OCI-LY7 (cell line): ENCODE measurements around the gene TEX30. TPM values are rescaled to one million over a fixed set of nuclear protein-coding genes. Genes with fewer than 3 reads are reported as not detected.

Experiments
- BruUV-seq: library from RNA; stranded (reverse); fragments of 400-500 nt; replicated peaks from 2 replicates; lab custom pipeline; 2021; lab: Mats Ljungman, UMichigan
- CTCF ChIA-PET: fragments of 300-600 bp; sonication (Branson Sonifier 250); formaldehyde crosslinking; loops from one replicate; lab custom pipeline; 2022; ENCODE audit warnings: antibody characterized with exemption; ENCODE audit not compliant: unreplicated experiment; lab: Charles Lee
- POLR2A ChIA-PET: fragments of 300-600 bp; sonication (Branson Sonifier 250); formaldehyde crosslinking; loops from one replicate; lab custom pipeline; 2022; ENCODE audit warnings: antibody characterized with exemption; lab: Charles Lee
- DNase-seq: peaks from one replicate; pipeline ENCODE4 v3.0.0-alpha.2; 2015; ENCODE audit warnings: low spot score
- H2AFZ ChIP-seq: fragments of 200-600 bp; sonication (generic), shearing (Covaris generic); 2 replicates; pipeline ENCODE4 v1.6.1; 2014; ENCODE audit warnings: mild to moderate bottlenecking, antibody characterized with exemption, low read length, moderate library complexity
- H3K27ac ChIP-seq: fragments of 200-600 bp; sonication (generic); 2 replicates; pipeline ENCODE4 v1.5.1; 2014; ENCODE audit warnings: mixed run types, low read depth, mild to moderate bottlenecking, moderate library complexity, low read length, inconsistent platforms; ENCODE audit not compliant: poor library complexity, severe bottlenecking
- H3K36me3 ChIP-seq: fragments of 200-600 bp; sonication (generic); 2 replicates; pipeline ENCODE4 v1.6.1; 2014; ENCODE audit warnings: mild to moderate bottlenecking, antibody characterized with exemption, low read length, moderate library complexity, mixed read lengths; ENCODE audit not compliant: insufficient read depth
- H3K4me1 ChIP-seq: fragments of 200-600 bp; sonication (generic); 2 replicates; pipeline ENCODE4 v1.5.1; 2014; ENCODE audit warnings: mild to moderate bottlenecking, low read length; ENCODE audit not compliant: insufficient read depth, poor library complexity, severe bottlenecking
- H3K4me2 ChIP-seq: fragments of 200-600 bp; sonication (generic); 2 replicates; pipeline ENCODE4 v1.6.1; 2014; ENCODE audit warnings: mild to moderate bottlenecking, low read length
- H3K4me3 ChIP-seq: fragments of 200-600 bp; sonication (generic); 2 replicates; pipeline ENCODE4 v1.5.1; 2014; ENCODE audit warnings: mild to moderate bottlenecking, low read depth, low read length; ENCODE audit not compliant: poor library complexity, severe bottlenecking
- H3K79me2 ChIP-seq: fragments of 200-600 bp; sonication (generic); 2 replicates; pipeline ENCODE4 v1.6.1; 2016; ENCODE audit warnings: low read depth, mild to moderate bottlenecking, low read length, moderate library complexity, mixed read lengths; ENCODE audit not compliant: insufficient read depth
- H3K9me2 ChIP-seq: fragments of 200-600 bp; sonication (generic); 2 replicates; pipeline ENCODE4 v1.6.1; 2016; ENCODE audit warnings: mild to moderate bottlenecking, low read length, mixed read lengths; ENCODE audit not compliant: insufficient read depth
- H3K9me3 ChIP-seq: fragments of 200-600 bp; sonication (generic); 2 replicates; pipeline ENCODE4 v1.6.1; 2014; ENCODE audit warnings: mild to moderate bottlenecking, mixed run types, low read length, mixed read lengths
- H4K20me1 ChIP-seq: fragments of 200-600 bp; sonication (generic); 2 replicates; pipeline ENCODE4 v1.6.1; 2014; ENCODE audit warnings: mild to moderate bottlenecking, antibody characterized with exemption, low read length, moderate library complexity, mixed read lengths; ENCODE audit not compliant: insufficient read depth
- CTCF ChIP-seq: fragments of 200-600 bp; sonication (generic); conservative IDR thresholded peaks from 2 replicates; pipeline ENCODE4 v1.5.1; 2014; ENCODE audit warnings: mild to moderate bottlenecking, antibody characterized with exemption, low read length, moderate library complexity, mixed read lengths
- EZH2phosphoT487 ChIP-seq: fragments of 200-600 bp; sonication (generic); IDR thresholded peaks from 2 replicates; pipeline ENCODE4 v1.6.1; 2018; ENCODE audit warnings: low read depth, borderline replicate concordance, mild to moderate bottlenecking, mixed run types, antibody characterized with exemption, low read length, moderate library complexity, mixed read lengths
- intact Hi-C: fragments of 100-400 bp; cut with micrococcal nuclease; formaldehyde crosslinking; loops from one replicate; pipeline ENCODE4 v1.10.0; 2022; ENCODE audit not compliant: unreplicated experiment
- total RNA-seq, 2 experiments: library from RNA; depleted of rRNA in 1 of 2; stranded (reverse); fragments of >200 nt in 1 of 2; shearing (Covaris generic) in 1 of 2; gene quantifications; 2 replicates each; pipeline ENCODE4 v1.2.3, GENCODE V29; 2014 to 2022

TEX30 gene
- total RNA-seq, 2 experiments from 2014 or later: 4.0 to 6.7 TPM

- no peaks in the 10 kb centered on the region for H3K4me1 ChIP-seq
- no peak overlapping the region for H3K27ac ChIP-seq
- intact Hi-C loops: no loop called here
- TF ChIP-seq CTCF (no peak), EZH2phosphoT487 (no peak)
- CTCF ChIA-PET: no interaction called here
- H3K4me3 ChIP-seq: no peak overlapping the region
- H2AFZ ChIP-seq: no peak overlapping the region
- no peaks in the 10 kb centered on the region for H3K36me3 ChIP-seq
- H3K9me3 ChIP-seq: no peaks in the 10 kb centered on the region
- no peaks in the 10 kb centered on the region for H3K9me2 ChIP-seq
- H3K79me2 ChIP-seq: no peaks in the 10 kb centered on the region
- H4K20me1 ChIP-seq: no peaks in the 10 kb centered on the region
- H3K4me2 ChIP-seq: no peak overlapping the region
- DNase-seq: no peak
- POLR2A ChIA-PET: no interaction called here
- BruUV-seq: no TSS peak
Measured at GRCh38 chr13:102779436-102780159, 6.0 kb upstream of the TEX30 start.

GRCh38 chr13:102777736-102778135 lies 4.2 kb upstream of the TEX30 start:
- intact Hi-C loops: no loop called here
- Histone ChIP-seq H3K27ac (no peak overlapping the region), H2AFZ (no peak overlapping the region), H3K4me1 (peaks cover 6% of the 10 kb centered on the region), H4K20me1 (no peaks in the 10 kb centered on the region), H3K4me2 (no peak overlapping the region), H3K4me3 (no peak overlapping the region), H3K79me2 (no peaks in the 10 kb centered on the region), H3K36me3 (no peaks in the 10 kb centered on the region), H3K9me3 (no peaks in the 10 kb centered on the region), H3K9me2 (no peaks in the 10 kb centered on the region)
- CTCF ChIA-PET: no interaction called here
- no TSS peak for BruUV-seq
- TF ChIP-seq CTCF (no peak), EZH2phosphoT487 (no peak)
- no peak for DNase-seq
- POLR2A ChIA-PET: no interaction called here

- Histone ChIP-seq H3K4me3 (no peak overlapping the region), H3K4me1 (peaks cover 6% of the 10 kb centered on the region), H3K27ac (no peak overlapping the region), H4K20me1 (no peaks in the 10 kb centered on the region), H2AFZ (no peak overlapping the region), H3K4me2 (no peak overlapping the region), H3K9me2 (no peaks in the 10 kb centered on the region), H3K9me3 (no peaks in the 10 kb centered on the region), H3K79me2 (no peaks in the 10 kb centered on the region), H3K36me3 (no peaks in the 10 kb centered on the region)
- ChIA-PET CTCF (no interaction called here), POLR2A (no interaction called here)
- DNase-seq: no peak
- intact Hi-C loops: no loop called here
- no TSS peak for BruUV-seq
- TF ChIP-seq EZH2phosphoT487 (no peak), CTCF (no peak)
Measured at GRCh38 chr13:102776271-102776670, 2.7 kb upstream of the TEX30 start.
